Colonic mucosa (tissue), 4 donors: Measurements from ENCODE around the gene RGS1. TPM values are rescaled to one million over a fixed set of nuclear protein-coding genes. Genes with fewer than 3 reads are reported as not detected.

ENCODE experiments used
- DNase-seq: peaks from one replicate; pipeline ENCODE4 v3.0.0-alpha.2; 2020
- H3K27ac ChIP-seq: fragments of 200-600 bp; one replicate; pipeline ENCODE4 v1.8.0; 2021
- H3K27me3 ChIP-seq: fragments of 200-600 bp; one replicate; pipeline ENCODE4 v1.8.0; 2021
- H3K36me3 ChIP-seq: fragments of 200-600 bp; one replicate; pipeline ENCODE4 v1.8.0; 2021
- H3K4me1 ChIP-seq: fragments of 200-600 bp; one replicate; pipeline ENCODE4 v1.8.0; 2021; ENCODE audit warnings: mild to moderate bottlenecking
- H3K4me3 ChIP-seq: fragments of 200-600 bp; one replicate; pipeline ENCODE4 v1.8.0; 2021
- H3K9ac ChIP-seq, 2 donors: one replicate each; pipeline ENCODE4 v1.7.0; 2013; ENCODE audit warnings: control low read depth in 2 of 2, low read depth in 2 of 2, low read length in 2 of 2
- H3K9me3 ChIP-seq: fragments of 200-600 bp; one replicate; pipeline ENCODE4 v1.8.0; 2021
- intact Hi-C: fragments of 100-400 bp; cut with DNase I; formaldehyde crosslinking; loops from one replicate; pipeline ENCODE4 v1.14.1; 2022
- total RNA-seq, 2 donors: library from RNA; stranded (reverse); fragmentation: NEBNext Ultra II Directional in 1 of 2; extraction: Animal tissue kit (Norgen Biotek cat#: 25700) in 1 of 2; gene quantifications; one replicate each; pipeline ENCODE4 v1.2.1, GENCODE V29; 2021
- TF ChIP-seq, protein P1 (sequence below): fragments of 200-600 bp; IDR thresholded peaks from one replicate; pipeline ENCODE4 v1.8.0; 2022; ENCODE audit warnings: antibody characterized with exemption, mild to moderate bottlenecking
- donor health status: healthy.
- donor health status: DM: no; HTN: no; CAD: no.
- donor health status: DM: no; HTN: no; CAD: no.

Gene RGS1
- total RNA-seq, 2 donors from 2014 or later, result 8.0 to 21.3 TPM

DNA sequence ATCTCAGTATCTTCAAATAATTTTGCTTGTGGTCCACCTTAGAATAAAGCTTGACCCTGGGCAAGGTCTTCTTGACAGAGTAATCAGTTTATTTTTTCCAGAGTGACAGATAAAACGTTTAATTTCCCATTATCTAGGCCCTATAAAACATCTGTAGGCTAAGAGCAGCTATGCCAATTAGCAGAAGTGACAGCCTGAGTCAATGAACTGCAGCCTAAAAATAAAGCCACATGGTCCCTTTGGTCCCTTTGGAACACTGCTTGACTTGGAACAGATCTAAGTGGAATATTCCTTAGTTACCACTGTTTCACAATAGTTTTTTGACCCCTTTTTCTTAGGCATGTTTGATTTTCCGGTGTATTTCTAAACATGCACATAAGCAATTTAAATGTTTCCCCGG is 54.0 kb downstream of the RGS1 start:
- H3K36me3 ChIP-seq, result no peaks in the 10 kb centered on the region
- no peak overlapping the region for H3K9ac ChIP-seq
- no peak for DNase-seq
- intact Hi-C loops, result no loop called here
- no peaks in the 10 kb centered on the region for H3K9me3 ChIP-seq
- no peaks in the 10 kb centered on the region for H3K27me3 ChIP-seq
- H3K4me3 ChIP-seq, result no peak overlapping the region
- TF ChIP-seq, protein P1, sequence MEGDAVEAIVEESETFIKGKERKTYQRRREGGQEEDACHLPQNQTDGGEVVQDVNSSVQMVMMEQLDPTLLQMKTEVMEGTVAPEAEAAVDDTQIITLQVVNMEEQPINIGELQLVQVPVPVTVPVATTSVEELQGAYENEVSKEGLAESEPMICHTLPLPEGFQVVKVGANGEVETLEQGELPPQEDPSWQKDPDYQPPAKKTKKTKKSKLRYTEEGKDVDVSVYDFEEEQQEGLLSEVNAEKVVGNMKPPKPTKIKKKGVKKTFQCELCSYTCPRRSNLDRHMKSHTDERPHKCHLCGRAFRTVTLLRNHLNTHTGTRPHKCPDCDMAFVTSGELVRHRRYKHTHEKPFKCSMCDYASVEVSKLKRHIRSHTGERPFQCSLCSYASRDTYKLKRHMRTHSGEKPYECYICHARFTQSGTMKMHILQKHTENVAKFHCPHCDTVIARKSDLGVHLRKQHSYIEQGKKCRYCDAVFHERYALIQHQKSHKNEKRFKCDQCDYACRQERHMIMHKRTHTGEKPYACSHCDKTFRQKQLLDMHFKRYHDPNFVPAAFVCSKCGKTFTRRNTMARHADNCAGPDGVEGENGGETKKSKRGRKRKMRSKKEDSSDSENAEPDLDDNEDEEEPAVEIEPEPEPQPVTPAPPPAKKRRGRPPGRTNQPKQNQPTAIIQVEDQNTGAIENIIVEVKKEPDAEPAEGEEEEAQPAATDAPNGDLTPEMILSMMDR, result no peak
- H3K27ac ChIP-seq, result no peak overlapping the region
- no peaks in the 10 kb centered on the region for H3K4me1 ChIP-seq

Other genes starting within 250 kb of the RGS1 start
- gene RGS13, start 60.4 kb downstream of the RGS1 start, total RNA-seq, result 1 to 10 TPM; 1.0 to 1.1 TPM
- 10 to 100 TPM; 16.5 to 28.6 TPM for gene RGS2, start 233.3 kb downstream of the RGS1 start, total RNA-seq